ENCODE data around the gene MSI1.

MSI1 gene

DNA sequence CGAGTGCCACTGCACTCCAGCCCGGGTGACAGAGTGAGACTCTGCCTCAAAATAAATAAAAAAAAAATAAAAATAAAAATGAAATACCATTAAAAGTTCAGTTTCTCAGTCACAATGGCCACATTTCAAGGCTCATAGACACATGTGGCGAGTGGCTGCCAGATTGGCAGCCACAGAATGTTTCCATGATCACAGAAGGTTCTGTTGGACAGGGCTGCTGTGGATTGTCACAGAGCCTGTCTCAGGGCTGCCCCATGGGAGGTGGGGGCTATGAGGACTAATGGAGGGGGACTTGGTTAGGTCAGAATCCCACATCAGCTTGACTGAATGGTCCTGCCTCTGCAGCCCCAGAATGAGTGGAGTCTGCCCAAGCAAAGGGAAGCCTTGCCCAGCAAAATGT, 37.6 kb downstream of the MSI1 start:
- TF ChIP-seq, protein P1, sequence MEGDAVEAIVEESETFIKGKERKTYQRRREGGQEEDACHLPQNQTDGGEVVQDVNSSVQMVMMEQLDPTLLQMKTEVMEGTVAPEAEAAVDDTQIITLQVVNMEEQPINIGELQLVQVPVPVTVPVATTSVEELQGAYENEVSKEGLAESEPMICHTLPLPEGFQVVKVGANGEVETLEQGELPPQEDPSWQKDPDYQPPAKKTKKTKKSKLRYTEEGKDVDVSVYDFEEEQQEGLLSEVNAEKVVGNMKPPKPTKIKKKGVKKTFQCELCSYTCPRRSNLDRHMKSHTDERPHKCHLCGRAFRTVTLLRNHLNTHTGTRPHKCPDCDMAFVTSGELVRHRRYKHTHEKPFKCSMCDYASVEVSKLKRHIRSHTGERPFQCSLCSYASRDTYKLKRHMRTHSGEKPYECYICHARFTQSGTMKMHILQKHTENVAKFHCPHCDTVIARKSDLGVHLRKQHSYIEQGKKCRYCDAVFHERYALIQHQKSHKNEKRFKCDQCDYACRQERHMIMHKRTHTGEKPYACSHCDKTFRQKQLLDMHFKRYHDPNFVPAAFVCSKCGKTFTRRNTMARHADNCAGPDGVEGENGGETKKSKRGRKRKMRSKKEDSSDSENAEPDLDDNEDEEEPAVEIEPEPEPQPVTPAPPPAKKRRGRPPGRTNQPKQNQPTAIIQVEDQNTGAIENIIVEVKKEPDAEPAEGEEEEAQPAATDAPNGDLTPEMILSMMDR (IDR thresholded peaks at IDR 0.05; ENCODE audit: extremely low read depth, insufficient read depth, missing control alignments), result no peak
- DNase-seq (ENCODE audit: low spot score), result no peak
- in situ Hi-C loops (cut with MboI; ENCODE audit: low pct_unique_long_range_greater_than_20kb, low sequenced_read_pairs, unreplicated experiment), result no loop called here

DNA sequence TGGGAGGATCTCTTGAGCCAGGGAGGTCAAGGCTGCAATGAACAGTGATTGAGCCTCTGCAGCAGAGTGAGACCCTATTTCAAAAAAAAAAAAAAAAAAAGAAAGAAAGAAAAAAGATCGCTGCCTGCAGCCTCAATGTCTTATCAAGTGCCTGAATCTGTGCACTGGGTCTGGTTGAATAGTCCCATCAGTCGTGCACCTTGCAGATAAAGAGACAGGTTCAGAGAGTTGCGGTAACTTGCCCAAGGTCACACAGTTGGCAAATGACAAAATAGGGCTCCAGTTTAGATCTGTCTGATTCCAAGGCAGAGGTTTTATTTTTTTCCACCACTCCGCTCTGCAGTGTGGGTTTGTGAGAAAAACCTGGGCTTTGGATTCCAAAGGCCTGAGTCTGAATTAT, 40.7 kb downstream of the MSI1 start:
- TF ChIP-seq, protein P1 (IDR thresholded peaks at IDR 0.05; ENCODE audit: extremely low read depth, insufficient read depth, missing control alignments), result no peak
- in situ Hi-C loops (cut with MboI; ENCODE audit: low pct_unique_long_range_greater_than_20kb, low sequenced_read_pairs, unreplicated experiment), result no loop called here
- DNase-seq (ENCODE audit: low spot score), result no peak

DNA sequence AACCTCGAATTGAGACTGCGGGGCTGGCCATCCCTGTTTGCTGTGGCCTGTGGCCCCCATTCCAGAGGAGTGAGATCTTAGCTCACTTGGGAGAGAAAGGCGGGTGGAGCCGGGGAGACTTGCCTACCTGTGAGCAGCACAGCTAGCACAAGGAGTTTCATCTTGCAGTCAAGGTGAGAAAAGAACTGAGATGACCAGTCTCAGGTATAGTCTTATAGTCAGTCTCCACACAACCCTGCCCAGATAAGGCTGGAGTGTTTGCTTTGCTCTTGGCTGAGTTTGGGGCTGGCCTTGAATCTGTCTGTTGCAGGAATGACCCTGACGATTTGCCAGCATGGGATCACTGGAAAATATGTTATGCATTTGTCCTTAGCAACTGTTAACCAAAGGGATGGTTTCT, 41.4 kb downstream of the MSI1 start, which contains the start of gene PLA2G1B:
Gene PLA2G1B (minus strand): TSS at position 187 of the 400 bp plus-strand sequence. CDS start 26 bp downstream, at position 161.
- TF ChIP-seq, protein P1 (IDR thresholded peaks at IDR 0.05; ENCODE audit: extremely low read depth, insufficient read depth, missing control alignments), result no peak
- in situ Hi-C loops (cut with MboI; ENCODE audit: low pct_unique_long_range_greater_than_20kb, low sequenced_read_pairs, unreplicated experiment), result no loop called here
- peak; percentile 9 for DNase-seq (ENCODE audit: low spot score)

DNA sequence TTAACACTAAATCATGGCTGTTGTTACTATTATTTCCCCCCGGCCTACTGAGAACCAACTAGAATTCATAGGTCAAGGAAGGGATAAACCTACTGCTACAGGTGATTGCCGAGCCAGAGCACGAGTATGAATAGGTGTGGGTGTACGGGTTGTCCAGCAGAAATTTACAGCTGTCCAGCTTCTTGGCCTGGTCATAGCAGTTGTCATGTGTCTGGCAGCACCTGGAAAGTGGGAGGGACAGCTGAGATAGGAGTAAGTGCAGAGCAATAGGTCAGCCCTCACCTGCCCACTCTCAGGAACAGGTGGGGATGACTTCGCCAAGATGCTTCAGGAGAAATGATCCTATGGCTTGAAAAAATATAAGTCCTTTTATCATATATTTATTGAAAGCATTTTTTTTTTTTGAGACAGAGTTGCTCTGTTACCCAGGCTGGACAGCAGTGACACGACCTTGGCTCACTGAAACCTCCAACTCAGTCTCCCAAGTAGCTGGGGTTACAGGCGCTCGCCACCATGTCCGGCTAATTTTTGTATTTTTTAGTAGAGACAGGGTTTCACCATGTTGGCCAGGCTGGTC, 44.0 kb downstream of the MSI1 start:
- no peak for DNase-seq (ENCODE audit: low spot score)
- in situ Hi-C loops (cut with MboI; ENCODE audit: low pct_unique_long_range_greater_than_20kb, low sequenced_read_pairs, unreplicated experiment), result no loop called here
- TF ChIP-seq, protein P1 (IDR thresholded peaks at IDR 0.05; ENCODE audit: extremely low read depth, insufficient read depth, missing control alignments), result no peak

DNA sequence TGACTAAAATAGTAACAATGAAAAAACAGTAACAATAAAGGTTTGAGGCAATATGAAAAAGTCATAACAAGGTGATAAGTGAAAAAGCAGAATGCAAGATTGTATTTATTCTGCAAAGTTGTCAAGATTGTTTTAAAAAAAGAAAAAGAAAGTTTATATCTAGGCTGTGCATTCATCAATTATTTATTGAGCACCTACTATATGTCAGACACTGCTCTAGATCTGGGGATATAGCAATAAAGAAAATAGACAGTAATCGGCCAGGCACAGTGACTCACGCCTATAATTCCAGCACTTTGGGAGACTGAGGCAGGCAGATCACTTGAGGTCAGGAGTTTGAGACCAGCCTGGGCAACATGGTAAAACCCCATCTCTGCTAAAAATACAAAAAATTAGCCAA, 45.2 kb downstream of the MSI1 start:
- TF ChIP-seq, protein P1 (IDR thresholded peaks at IDR 0.05; ENCODE audit: extremely low read depth, insufficient read depth, missing control alignments), result no peak
- DNase-seq (ENCODE audit: low spot score), result no peak
- in situ Hi-C loops (cut with MboI; ENCODE audit: low pct_unique_long_range_greater_than_20kb, low sequenced_read_pairs, unreplicated experiment), result no loop called here

DNA sequence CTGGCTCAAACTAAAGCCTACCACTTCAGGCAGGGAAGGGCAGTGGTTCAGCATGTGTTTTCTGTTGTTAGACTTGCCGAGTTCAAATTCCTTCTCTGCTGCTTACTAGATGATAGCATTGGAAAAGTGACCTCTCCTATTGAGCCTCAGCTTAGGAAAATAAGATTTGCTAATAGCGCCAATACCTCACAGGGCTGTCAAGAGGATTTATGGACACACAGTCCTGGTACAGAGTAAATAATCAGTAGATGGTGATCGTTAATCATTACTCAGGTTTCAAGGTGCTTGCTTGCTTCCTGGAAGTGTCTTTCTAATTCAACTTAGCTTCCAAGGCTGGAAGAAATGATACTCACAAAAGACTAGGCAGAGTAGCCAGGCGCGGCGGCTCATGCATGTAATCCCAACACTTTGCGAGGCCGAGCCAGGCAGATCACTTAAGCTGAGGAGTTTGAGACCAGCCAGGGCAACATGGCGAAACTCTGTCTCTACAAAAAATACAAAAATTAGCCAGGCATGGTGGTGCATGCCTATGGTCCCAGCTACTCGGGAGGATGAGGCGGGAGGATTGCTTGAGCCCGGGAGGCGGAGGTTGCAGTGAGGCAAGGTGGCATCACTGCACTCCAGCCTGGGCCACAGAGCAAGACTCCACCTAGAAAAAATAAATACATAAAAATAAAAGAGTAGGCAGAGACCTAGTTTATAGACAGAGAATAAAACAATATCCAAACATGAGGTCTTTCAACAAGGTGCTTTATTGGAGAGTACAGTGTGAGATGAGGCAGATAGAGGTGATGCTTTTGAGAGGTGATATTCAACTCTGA, 47.4 kb downstream of the MSI1 start:
- no peak for DNase-seq (ENCODE audit: low spot score)
- TF ChIP-seq, protein P1 (IDR thresholded peaks at IDR 0.05; ENCODE audit: extremely low read depth, insufficient read depth, missing control alignments), result no peak
- in situ Hi-C loops (cut with MboI; ENCODE audit: low pct_unique_long_range_greater_than_20kb, low sequenced_read_pairs, unreplicated experiment), result no loop called here

Data from GM13977 (cell line).